Stomach smooth muscle (tissue), 2 donors: ENCODE data around the gene ARID4A.
"Not testable (repeated sequence)": the region's sequence is repeated elsewhere in the genome, so short reads cannot be mapped to it uniquely, and the experiment has no call there.

ENCODE experiments used
- H3K27ac ChIP-seq: one replicate; pipeline ENCODE4 v1.7.0; 2013; ENCODE audit warnings: mild to moderate bottlenecking, low read length, inconsistent platforms
- H3K27me3 ChIP-seq, 2 donors: one replicate each; pipeline ENCODE4 v1.7.0; 2013; ENCODE audit warnings: low read length in 2 of 2; ENCODE audit not compliant: insufficient read depth in 2 of 2, control insufficient read depth in 1 of 2
- H3K36me3 ChIP-seq, 2 donors: one replicate each; pipeline ENCODE4 v1.7.0; 2013; ENCODE audit warnings: low read length in 2 of 2; ENCODE audit not compliant: control insufficient read depth in 2 of 2, insufficient read depth in 2 of 2
- H3K4me1 ChIP-seq: one replicate; pipeline ENCODE4 v1.7.0; 2013; ENCODE audit warnings: low read length; ENCODE audit not compliant: control insufficient read depth, insufficient read depth
- H3K4me3 ChIP-seq, 2 donors: one replicate each; pipeline ENCODE4 v1.7.0; 2013; ENCODE audit warnings: low read length in 2 of 2
- H3K9ac ChIP-seq, 2 donors: one replicate each; pipeline ENCODE4 v1.7.0; 2013; ENCODE audit warnings: low read length in 2 of 2, mild to moderate bottlenecking in 1 of 2
- H3K9me3 ChIP-seq, 2 donors: one replicate each; pipeline ENCODE4 v1.7.0; 2013; ENCODE audit warnings: low read length in 2 of 2; ENCODE audit not compliant: control insufficient read depth in 2 of 2
- donor health status: healthy.
- donor health status: Pancreatic carcinoma.

The ARID4A gene

GRCh38 chr14:58401587-58401986 lies 103.2 kb downstream of the ARID4A start:
- H3K27me3 ChIP-seq: no peaks in the 10 kb centered on the region
- no peak overlapping the region for H3K4me3 ChIP-seq
- no peak overlapping the region for H3K27ac ChIP-seq
- H3K9me3 ChIP-seq: no peaks in the 10 kb centered on the region
- H3K4me1 ChIP-seq: peaks cover 3% of the 10 kb centered on the region
- no peak overlapping the region for H3K9ac ChIP-seq
- H3K36me3 ChIP-seq: no peaks in the 10 kb centered on the region

DNA sequence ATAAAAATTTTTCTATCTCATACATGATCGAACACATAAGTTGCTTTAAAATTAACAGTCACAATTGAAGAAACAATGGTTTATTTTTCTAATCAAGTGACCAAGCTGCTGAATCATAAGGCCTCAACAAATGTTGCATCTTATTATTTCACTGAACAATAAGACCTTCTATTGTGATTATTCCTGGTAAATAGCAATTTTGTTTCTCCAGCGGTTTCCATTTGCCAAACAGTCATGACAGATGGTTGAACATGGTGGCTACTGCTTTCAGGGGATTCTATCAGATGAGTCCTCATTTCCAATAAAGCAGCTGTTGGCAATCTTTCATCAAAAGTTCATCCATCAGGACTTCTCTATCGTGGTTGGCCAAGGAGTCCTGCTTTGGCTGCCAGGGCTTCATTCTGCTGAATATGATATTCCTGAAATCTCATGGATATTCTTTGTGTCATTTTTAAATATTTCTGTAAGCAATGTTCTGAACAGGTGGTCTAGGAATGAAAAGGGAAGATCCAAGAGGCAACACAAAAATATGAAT lies 110.4 kb downstream of the ARID4A start:
- H3K36me3 ChIP-seq: peaks cover 16 to 26% of the 10 kb centered on the region in 2 donors
- H3K9ac ChIP-seq: no peak overlapping the region
- no peaks in the 10 kb centered on the region for H3K9me3 ChIP-seq
- no peak overlapping the region for H3K27ac ChIP-seq
- no peaks in the 10 kb centered on the region for H3K4me1 ChIP-seq
- no peak overlapping the region for H3K4me3 ChIP-seq
- H3K27me3 ChIP-seq: no peaks in the 10 kb centered on the region

DNA sequence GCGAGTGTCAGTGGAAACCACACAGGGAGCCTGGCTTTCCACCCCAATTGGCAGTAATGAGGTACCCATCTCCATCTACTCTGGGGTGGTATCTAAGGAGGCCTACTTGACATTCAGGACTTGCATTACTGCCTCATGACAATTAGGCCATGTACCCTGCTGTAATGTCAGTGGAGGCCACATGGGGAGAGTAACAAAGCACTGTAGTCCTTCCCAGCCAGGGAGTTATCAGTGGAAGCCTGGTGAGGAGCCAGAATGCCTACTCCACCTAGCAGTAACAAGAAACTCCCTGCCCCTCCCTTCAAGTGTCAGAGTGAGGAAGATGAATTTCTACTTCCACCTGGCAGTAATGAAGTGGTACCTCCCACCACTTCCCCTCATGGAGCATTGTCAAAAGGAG lies 116.5 kb downstream of the ARID4A start:
- Histone ChIP-seq H3K36me3 (peaks cover 18 to 23% of the 10 kb centered on the region in 2 donors), H3K4me3 (no peak overlapping the region), H3K27ac (no peak overlapping the region), H3K9me3 (no peaks in the 10 kb centered on the region), H3K9ac (no peak overlapping the region), H3K27me3 (no peaks in the 10 kb centered on the region), H3K4me1 (no peaks in the 10 kb centered on the region)

- Histone ChIP-seq H3K9me3 (no peaks in the 10 kb centered on the region), H3K36me3 (peaks cover 15% of the 10 kb centered on the region in 2 donors), H3K4me1 (no peaks in the 10 kb centered on the region), H3K27me3 (no peaks in the 10 kb centered on the region), H3K9ac (no peak overlapping the region), H3K4me3 (no peak overlapping the region), H3K27ac (no peak overlapping the region)
Measured at GRCh38 chr14:58415636-58416547, 117.5 kb downstream of the ARID4A start.

- not testable (repeated sequence) for H3K27me3 ChIP-seq, H3K9me3 ChIP-seq, H3K4me1 ChIP-seq, H3K9ac ChIP-seq, H3K4me3 ChIP-seq, H3K27ac ChIP-seq
- H3K36me3 ChIP-seq: peaks cover 17% of the 10 kb centered on the region in 2 donors
Measured at GRCh38 chr14:58416934-58417333, 118.6 kb downstream of the ARID4A start.
